Cerebellar nuclear complex (tissue), 1 donor: ENCODE results near the gene EAF1.
"Not testable (repeated sequence)": the region's sequence is repeated elsewhere in the genome, so short reads cannot be mapped to it uniquely, and the experiment has no call there.

Source experiments
- DNase-seq, 2 experiments: peaks; one replicate each; lab custom pipeline; 2025; lab: John Stamatoyannopoulos, UW

EAF1 gene

GRCh38 chr3:15479400-15480224 lies 52.2 kb downstream of the EAF1 start:
- no peak for DNase-seq

- not testable (repeated sequence) for DNase-seq
Measured at GRCh38 chr3:15484551-15484950, 57.2 kb downstream of the EAF1 start.

- DNase-seq = no peak
Measured at GRCh38 chr3:15486020-15486419, 58.6 kb downstream of the EAF1 start.

- DNase-seq = no peak
Measured at GRCh38 chr3:15486979-15487378, 59.6 kb downstream of the EAF1 start.

- no peak for DNase-seq
Measured at GRCh38 chr3:15488002-15488401, 60.6 kb downstream of the EAF1 start.

- no peak for DNase-seq
Measured at GRCh38 chr3:15490158-15490557, 62.8 kb downstream of the EAF1 start.

- no peak for DNase-seq
Measured at GRCh38 chr3:15491143-15491542, 63.7 kb downstream of the EAF1 start.
